Measurements from ENCODE around the gene UNC13D.

DNA sequence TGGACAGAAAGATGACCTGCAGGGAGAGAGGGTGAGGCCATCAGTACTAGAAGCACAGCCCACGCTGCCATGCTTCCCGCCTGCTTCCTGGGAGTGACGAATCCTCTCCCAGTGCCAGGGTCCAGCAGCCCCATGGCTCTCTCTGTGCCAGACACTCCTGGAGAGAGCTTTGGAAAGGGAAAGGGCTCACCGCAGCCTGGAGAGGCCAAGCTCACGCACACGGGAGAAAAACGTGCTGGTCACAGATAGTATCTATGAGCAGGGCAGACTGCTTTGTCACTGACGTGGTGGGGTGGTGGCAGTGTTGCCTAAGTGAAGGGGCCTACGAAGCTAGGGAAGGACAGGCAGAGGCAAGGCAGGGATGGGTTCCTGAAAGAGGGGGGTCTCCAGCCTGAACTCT, 5.5 kb upstream of the UNC13D start:
- TF ChIP-seq, protein P1, sequence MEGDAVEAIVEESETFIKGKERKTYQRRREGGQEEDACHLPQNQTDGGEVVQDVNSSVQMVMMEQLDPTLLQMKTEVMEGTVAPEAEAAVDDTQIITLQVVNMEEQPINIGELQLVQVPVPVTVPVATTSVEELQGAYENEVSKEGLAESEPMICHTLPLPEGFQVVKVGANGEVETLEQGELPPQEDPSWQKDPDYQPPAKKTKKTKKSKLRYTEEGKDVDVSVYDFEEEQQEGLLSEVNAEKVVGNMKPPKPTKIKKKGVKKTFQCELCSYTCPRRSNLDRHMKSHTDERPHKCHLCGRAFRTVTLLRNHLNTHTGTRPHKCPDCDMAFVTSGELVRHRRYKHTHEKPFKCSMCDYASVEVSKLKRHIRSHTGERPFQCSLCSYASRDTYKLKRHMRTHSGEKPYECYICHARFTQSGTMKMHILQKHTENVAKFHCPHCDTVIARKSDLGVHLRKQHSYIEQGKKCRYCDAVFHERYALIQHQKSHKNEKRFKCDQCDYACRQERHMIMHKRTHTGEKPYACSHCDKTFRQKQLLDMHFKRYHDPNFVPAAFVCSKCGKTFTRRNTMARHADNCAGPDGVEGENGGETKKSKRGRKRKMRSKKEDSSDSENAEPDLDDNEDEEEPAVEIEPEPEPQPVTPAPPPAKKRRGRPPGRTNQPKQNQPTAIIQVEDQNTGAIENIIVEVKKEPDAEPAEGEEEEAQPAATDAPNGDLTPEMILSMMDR (conservative IDR thresholded peaks at IDR 0.05; ENCODE audit: low read length) = no peak
- no peak for TF ChIP-seq EZH2phosphoT487 (IDR thresholded peaks at IDR 0.05; ENCODE audit: borderline replicate concordance, low read depth, low read length)

Measured in OCI-LY7 (cell line).